Measurements from ENCODE around the gene CHI3L2. TPM values are rescaled to one million over a fixed set of nuclear protein-coding genes. Genes with fewer than 3 reads are reported as not detected.

The CHI3L2 gene, protein sequence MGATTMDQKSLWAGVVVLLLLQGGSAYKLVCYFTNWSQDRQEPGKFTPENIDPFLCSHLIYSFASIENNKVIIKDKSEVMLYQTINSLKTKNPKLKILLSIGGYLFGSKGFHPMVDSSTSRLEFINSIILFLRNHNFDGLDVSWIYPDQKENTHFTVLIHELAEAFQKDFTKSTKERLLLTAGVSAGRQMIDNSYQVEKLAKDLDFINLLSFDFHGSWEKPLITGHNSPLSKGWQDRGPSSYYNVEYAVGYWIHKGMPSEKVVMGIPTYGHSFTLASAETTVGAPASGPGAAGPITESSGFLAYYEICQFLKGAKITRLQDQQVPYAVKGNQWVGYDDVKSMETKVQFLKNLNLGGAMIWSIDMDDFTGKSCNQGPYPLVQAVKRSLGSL
- 0.77 TPM for total RNA-seq (2021; ENCODE audit: unreplicated experiment)
- polyA plus RNA-seq (2012; ENCODE audit: insufficient read length) = 1.0 TPM
- percentile 13 among the genes with signal in this experiment for Bru-seq, nascent RNA
- BruChase-seq, experiment 1, labeled RNA remaining after a 2-hour chase = percentile 12 among the genes with signal in this experiment
- percentile 11 among the genes with signal in this experiment for BruChase-seq, experiment 2, labeled RNA remaining after a 6-hour chase
- long read RNA-seq = 0 reads

DNA sequence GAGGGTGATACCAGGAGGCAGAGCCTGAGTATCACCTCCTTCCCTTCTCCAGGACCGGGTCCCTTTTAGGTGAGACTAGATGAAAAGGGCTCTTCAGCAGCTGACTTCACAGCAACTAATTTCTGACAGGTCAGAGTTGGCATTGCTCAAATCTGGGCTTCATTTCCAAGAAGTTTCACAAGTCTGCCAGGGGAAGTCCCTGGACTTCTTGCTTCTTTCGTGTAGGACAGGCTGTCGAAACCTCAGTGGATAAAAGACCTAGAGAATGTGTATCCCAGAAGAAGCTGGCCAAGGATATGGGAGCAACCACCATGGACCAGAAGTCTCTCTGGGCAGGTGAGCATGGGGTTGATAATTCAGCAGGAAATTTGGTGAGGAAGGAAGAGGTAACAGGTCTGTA is at the start of gene CHI3L2:
Gene CHI3L2 (plus strand): TSS at position 280 of the 400 bp plus-strand sequence. CDS start 17 bp downstream, at position 297.
- no TSS peak for BruUV-seq (replicated peaks)
- intact Hi-C loops (cut with micrococcal nuclease; ENCODE audit: unreplicated experiment) = no loop called here
- DNase-seq (ENCODE audit: low read depth, low spot score) (no peak), ATAC-seq (no peak)
- Histone ChIP-seq H3K27ac (ENCODE audit: low read length) (peak within 1 kb of the TSS; percentile 85), H3K4me3 (ENCODE audit: low read depth in 2 of 2, low read length in 2 of 2) (peak within 1 kb of the TSS in 1 of 2 experiments; percentile 2; a peak in 1 of 4 replicates), H3K9me3 (ENCODE audit: control insufficient read depth, insufficient read depth, low read depth, low read length) (no peaks in the 10 kb centered on the region), H3K4me1 (ENCODE audit: control insufficient read depth, insufficient read depth, low read length) (peaks cover 16% of the 10 kb centered on the region), H3K36me3 (ENCODE audit: control insufficient read depth, insufficient read depth, low read length) (no peaks in the 10 kb centered on the region), H3K27me3 (ENCODE audit: control insufficient read depth, insufficient read depth, low read length) (no peaks in the 10 kb centered on the region)
- TF ChIP-seq SIN3A (IDR thresholded peaks at IDR 0.05; ENCODE audit: borderline replicate concordance, insufficient read depth, low read depth, low read length) (no peak), TCF7L2 (IDR thresholded peaks at IDR 0.05; ENCODE audit: low read depth, low read length) (no peak), POLR2AphosphoS5 (IDR thresholded peaks at IDR 0.05; ENCODE audit: low read depth, low read length) (no peak)
- TF ChIP-seq, protein P1, sequence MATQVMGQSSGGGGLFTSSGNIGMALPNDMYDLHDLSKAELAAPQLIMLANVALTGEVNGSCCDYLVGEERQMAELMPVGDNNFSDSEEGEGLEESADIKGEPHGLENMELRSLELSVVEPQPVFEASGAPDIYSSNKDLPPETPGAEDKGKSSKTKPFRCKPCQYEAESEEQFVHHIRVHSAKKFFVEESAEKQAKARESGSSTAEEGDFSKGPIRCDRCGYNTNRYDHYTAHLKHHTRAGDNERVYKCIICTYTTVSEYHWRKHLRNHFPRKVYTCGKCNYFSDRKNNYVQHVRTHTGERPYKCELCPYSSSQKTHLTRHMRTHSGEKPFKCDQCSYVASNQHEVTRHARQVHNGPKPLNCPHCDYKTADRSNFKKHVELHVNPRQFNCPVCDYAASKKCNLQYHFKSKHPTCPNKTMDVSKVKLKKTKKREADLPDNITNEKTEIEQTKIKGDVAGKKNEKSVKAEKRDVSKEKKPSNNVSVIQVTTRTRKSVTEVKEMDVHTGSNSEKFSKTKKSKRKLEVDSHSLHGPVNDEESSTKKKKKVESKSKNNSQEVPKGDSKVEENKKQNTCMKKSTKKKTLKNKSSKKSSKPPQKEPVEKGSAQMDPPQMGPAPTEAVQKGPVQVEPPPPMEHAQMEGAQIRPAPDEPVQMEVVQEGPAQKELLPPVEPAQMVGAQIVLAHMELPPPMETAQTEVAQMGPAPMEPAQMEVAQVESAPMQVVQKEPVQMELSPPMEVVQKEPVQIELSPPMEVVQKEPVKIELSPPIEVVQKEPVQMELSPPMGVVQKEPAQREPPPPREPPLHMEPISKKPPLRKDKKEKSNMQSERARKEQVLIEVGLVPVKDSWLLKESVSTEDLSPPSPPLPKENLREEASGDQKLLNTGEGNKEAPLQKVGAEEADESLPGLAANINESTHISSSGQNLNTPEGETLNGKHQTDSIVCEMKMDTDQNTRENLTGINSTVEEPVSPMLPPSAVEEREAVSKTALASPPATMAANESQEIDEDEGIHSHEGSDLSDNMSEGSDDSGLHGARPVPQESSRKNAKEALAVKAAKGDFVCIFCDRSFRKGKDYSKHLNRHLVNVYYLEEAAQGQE (IDR thresholded peaks at IDR 0.05; ENCODE audit: insufficient read depth in 1 of 2, low read depth in 2 of 2, low read length in 1 of 2) = no peak
- TF ChIP-seq, protein P2, sequence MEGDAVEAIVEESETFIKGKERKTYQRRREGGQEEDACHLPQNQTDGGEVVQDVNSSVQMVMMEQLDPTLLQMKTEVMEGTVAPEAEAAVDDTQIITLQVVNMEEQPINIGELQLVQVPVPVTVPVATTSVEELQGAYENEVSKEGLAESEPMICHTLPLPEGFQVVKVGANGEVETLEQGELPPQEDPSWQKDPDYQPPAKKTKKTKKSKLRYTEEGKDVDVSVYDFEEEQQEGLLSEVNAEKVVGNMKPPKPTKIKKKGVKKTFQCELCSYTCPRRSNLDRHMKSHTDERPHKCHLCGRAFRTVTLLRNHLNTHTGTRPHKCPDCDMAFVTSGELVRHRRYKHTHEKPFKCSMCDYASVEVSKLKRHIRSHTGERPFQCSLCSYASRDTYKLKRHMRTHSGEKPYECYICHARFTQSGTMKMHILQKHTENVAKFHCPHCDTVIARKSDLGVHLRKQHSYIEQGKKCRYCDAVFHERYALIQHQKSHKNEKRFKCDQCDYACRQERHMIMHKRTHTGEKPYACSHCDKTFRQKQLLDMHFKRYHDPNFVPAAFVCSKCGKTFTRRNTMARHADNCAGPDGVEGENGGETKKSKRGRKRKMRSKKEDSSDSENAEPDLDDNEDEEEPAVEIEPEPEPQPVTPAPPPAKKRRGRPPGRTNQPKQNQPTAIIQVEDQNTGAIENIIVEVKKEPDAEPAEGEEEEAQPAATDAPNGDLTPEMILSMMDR (IDR thresholded peaks at IDR 0.05) = no peak
- in situ Hi-C loops (cut with HindIII; ENCODE audit: low pct_unique_long_range_greater_than_20kb, low sequenced_read_pairs) = no loop called here
- ChIA-PET POLR2A (no interaction called here), CTCF (no interaction called here)

DNA sequence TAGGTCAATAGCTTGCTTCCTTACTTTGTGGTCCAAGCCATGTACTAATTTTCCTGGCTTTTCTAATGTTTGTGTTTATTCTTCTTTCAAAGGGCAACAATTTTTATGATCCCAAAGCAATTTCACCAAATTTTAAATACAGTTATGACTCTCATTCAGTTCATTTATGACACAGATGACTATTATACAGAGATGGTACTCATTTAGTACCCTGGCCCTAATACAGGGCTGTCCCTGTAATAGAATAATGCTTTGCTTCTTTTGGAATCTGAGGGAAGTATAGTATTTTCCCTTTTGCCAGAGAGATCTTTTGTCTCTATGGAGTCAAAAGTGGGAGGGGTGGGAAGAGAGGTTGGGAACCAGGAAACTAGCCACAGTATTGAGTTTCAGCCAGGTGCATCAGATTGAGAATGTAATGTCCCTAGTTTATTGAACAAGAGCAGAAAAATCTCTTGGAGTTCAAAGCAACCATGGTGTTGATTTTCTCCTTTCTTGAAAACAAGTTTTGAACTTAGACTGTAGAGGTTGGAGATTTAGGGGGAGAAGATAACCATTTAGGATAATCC is 47.5 kb upstream of the CHI3L2 start:
- ATAC-seq = no peak
- ChIA-PET POLR2A (no interaction called here), CTCF (no interaction called here)
- intact Hi-C loops (cut with micrococcal nuclease; ENCODE audit: unreplicated experiment) = no loop called here
- H3K27ac ChIP-seq (ENCODE audit: low read length) = no peak overlapping the region
- no peak for DNase-seq (ENCODE audit: low read depth, low spot score)
- H3K9me3 ChIP-seq (ENCODE audit: control insufficient read depth, insufficient read depth, low read depth, low read length) = no peaks in the 10 kb centered on the region
- no peak for TF ChIP-seq TCF7L2 (IDR thresholded peaks at IDR 0.05; ENCODE audit: low read depth, low read length)
- TF ChIP-seq, protein P1 (IDR thresholded peaks at IDR 0.05; ENCODE audit: insufficient read depth in 1 of 2, low read depth in 2 of 2, low read length in 1 of 2) = no peak
- no peaks in the 10 kb centered on the region for H3K4me1 ChIP-seq (ENCODE audit: control insufficient read depth, insufficient read depth, low read length)
- no TSS peak for BruUV-seq (replicated peaks)
- in situ Hi-C loops (cut with HindIII; ENCODE audit: low pct_unique_long_range_greater_than_20kb, low sequenced_read_pairs) = no loop called here
- H3K27me3 ChIP-seq (ENCODE audit: control insufficient read depth, insufficient read depth, low read length) = no peaks in the 10 kb centered on the region
- H3K4me3 ChIP-seq (ENCODE audit: low read depth in 2 of 2, low read length in 2 of 2) = no peak overlapping the region
- peaks cover 3% of the 10 kb centered on the region; the same call in 1 of the 2 replicates for H3K36me3 ChIP-seq (ENCODE audit: control insufficient read depth, insufficient read depth, low read length)

Data from Panc1 (cell line).